RWPE2 (cell line): Measurements from ENCODE around the gene PDZD8.

Experiments used
- ATAC-seq: fragments of 200-7000 bp; cut with Tn5 transposase; 3 replicates; pipeline ENCODE4 v1.9.1; 2021; ENCODE audit warnings: low read depth
- DNase-seq: peaks from one replicate; pipeline ENCODE4 v3.0.0-alpha.2; 2020; ENCODE audit warnings: low spot score
- H3K27ac ChIP-seq: fragments of 450-650 bp; 2 replicates; pipeline ENCODE4 v1.5.1; 2017; ENCODE audit warnings: mild to moderate bottlenecking; ENCODE audit not compliant: poor library complexity, severe bottlenecking
- H3K27me3 ChIP-seq: fragments of 250-450 bp; sonication (Bioruptor Pico); 2 replicates; pipeline ENCODE4 v1.5.1; 2021; ENCODE audit warnings: mild to moderate bottlenecking, moderate library complexity; ENCODE audit not compliant: insufficient read depth, poor library complexity, severe bottlenecking
- H3K36me3 ChIP-seq: fragments of 250-450 bp; sonication (Bioruptor Pico); 2 replicates; pipeline ENCODE4 v1.5.1; 2020; ENCODE audit warnings: low read depth, mild to moderate bottlenecking, moderate library complexity
- H3K4me1 ChIP-seq: fragments of 250-450 bp; sonication (Bioruptor Pico); 2 replicates; pipeline ENCODE4 v1.5.1; 2021; ENCODE audit warnings: mild to moderate bottlenecking, moderate library complexity; ENCODE audit not compliant: insufficient read depth, poor library complexity, severe bottlenecking
- H3K4me3 ChIP-seq: fragments of 250-450 bp; sonication (Bioruptor Pico); 2 replicates; pipeline ENCODE4 v1.5.1; 2021; ENCODE audit warnings: mild to moderate bottlenecking, moderate library complexity; ENCODE audit not compliant: severe bottlenecking
- H3K9me3 ChIP-seq: fragments of 250-450 bp; sonication (Bioruptor Pico); 2 replicates; pipeline ENCODE4 v1.5.1; 2021; ENCODE audit warnings: mild to moderate bottlenecking, moderate library complexity; ENCODE audit not compliant: severe bottlenecking
- CTCF ChIP-seq: fragments of 450-650 bp; IDR thresholded peaks from one replicate; pipeline ENCODE4 v1.5.1; 2017; ENCODE audit warnings: mild to moderate bottlenecking, moderate library complexity; ENCODE audit not compliant: poor library complexity, severe bottlenecking

Gene PDZD8

GRCh38 chr10:117228210-117228609, 147.0 kb downstream of the PDZD8 start:
- TF ChIP-seq CTCF = no peak
- Histone ChIP-seq H3K27ac (no peak overlapping the region), H3K36me3 (no peaks in the 10 kb centered on the region), H3K4me1 (no peaks in the 10 kb centered on the region), H3K4me3 (no peak overlapping the region), H3K27me3 (peaks cover 11% of the 10 kb centered on the region), H3K9me3 (no peaks in the 10 kb centered on the region)
- no peak for DNase-seq
- no peak for ATAC-seq
